Endothelial cell of umbilical vein (primary cell): ENCODE measurements around the gene OMD. TPM values are rescaled to one million over a fixed set of nuclear protein-coding genes. Genes with fewer than 3 reads are reported as not detected.

Source experiments
- BruUV-seq: library from RNA; stranded (reverse); fragments of 400-500 nt; replicated peaks from 2 replicates; lab custom pipeline; 2021; lab: Mats Ljungman, UMichigan
- CTCF ChIA-PET: fragments of 300-600, 350-600 bp; sonication (Branson Sonifier 250); formaldehyde crosslinking; loops from one replicate; lab custom pipeline; 2021; ENCODE audit warnings: antibody characterized with exemption, inconsistent platforms; lab: Charles Lee
- POLR2A ChIA-PET: fragments of 300-600, 350-600 bp; sonication (Branson Sonifier 250); formaldehyde crosslinking; loops from one replicate; lab custom pipeline; 2021; ENCODE audit warnings: antibody characterized with exemption, inconsistent platforms; lab: Charles Lee
- DNase-seq: peaks from one replicate; pipeline ENCODE4 v3.0.0-alpha.2; 2011; ENCODE audit warnings: low read depth, low spot score
- FAIRE-seq: peaks from 2 replicates; lab custom pipeline; 2011; peaks lifted over from hg19 to GRCh38; lab: Jason Lieb, UNC
- H2AFZ ChIP-seq: 2 replicates; pipeline ENCODE4 v1.6.0; 2012; ENCODE audit warnings: low read depth, low read length, control low read depth, inconsistent platforms
- H3K27ac ChIP-seq: 2 replicates; pipeline ENCODE4 v1.5.1; 2011; ENCODE audit warnings: low read depth, mild to moderate bottlenecking, control low read depth, low read length, moderate library complexity; ENCODE audit not compliant: insufficient read depth
- H3K27me3 ChIP-seq, 2 experiments: 2 replicates each; pipeline versions ENCODE4 v1.6.0 to v1.6.1; 2011; ENCODE audit warnings: low read length in 2 of 2, mixed read lengths in 1 of 2; ENCODE audit not compliant: control insufficient read depth in 2 of 2, insufficient read depth in 2 of 2
- H3K36me3 ChIP-seq, 2 experiments: 2 replicates in 1 of 2; 3 replicates in 1 of 2; pipeline ENCODE4 v1.5.1; 2011; ENCODE audit warnings: low read length in 2 of 2, mild to moderate bottlenecking in 1 of 2, moderate library complexity in 1 of 2; ENCODE audit not compliant: control insufficient read depth in 2 of 2, insufficient read depth in 2 of 2; ENCODE audit errors: extremely low read depth in 1 of 2
- H3K4me1 ChIP-seq: 3 replicates; pipeline ENCODE4 v1.5.1; 2011; ENCODE audit warnings: mild to moderate bottlenecking, low read length; ENCODE audit not compliant: control insufficient read depth, insufficient read depth; ENCODE audit errors: extremely low read depth
- H3K4me2 ChIP-seq: 2 replicates; pipeline ENCODE4 v1.6.1; 2011; ENCODE audit warnings: low read length, control low read depth, mixed read lengths; ENCODE audit not compliant: insufficient read depth
- H3K4me3 ChIP-seq, 3 experiments: fragments of 200-600 bp in 1 of 3; sonication (generic), shearing (Covaris generic) in 1 of 3; replicated peaks in 1 of 3; 2 replicates each; pipeline ENCODE4 v1.5.1; 2011 to 2016; ENCODE audit warnings: control low read depth in 3 of 3, low read length in 3 of 3, mild to moderate bottlenecking in 2 of 3, inconsistent platforms in 1 of 3, low read depth in 1 of 3, moderate library complexity in 1 of 3; ENCODE audit not compliant: insufficient read depth in 1 of 3
- H3K79me2 ChIP-seq: 2 replicates; pipeline ENCODE4 v1.6.0; 2012; ENCODE audit warnings: low read length, inconsistent platforms; ENCODE audit not compliant: control insufficient read depth, insufficient read depth
- H3K9ac ChIP-seq: replicated peaks from 2 replicates; pipeline ENCODE3; 2011; ENCODE audit warnings: low read length, control low read depth; ENCODE audit not compliant: insufficient read depth; ENCODE audit errors: extremely low read depth
- H3K9me1 ChIP-seq: replicated peaks from 3 replicates; pipeline ENCODE4 v1.6.0; 2011; ENCODE audit warnings: mild to moderate bottlenecking, low read length; ENCODE audit not compliant: control insufficient read depth, insufficient read depth; ENCODE audit errors: extremely low read depth
- H3K9me3 ChIP-seq: replicated peaks from 2 replicates; pipeline ENCODE4 v1.5.1; 2012; ENCODE audit warnings: low read length, inconsistent platforms; ENCODE audit not compliant: control insufficient read depth, insufficient read depth
- H4K20me1 ChIP-seq: replicated peaks from 2 replicates; pipeline ENCODE3; 2011; ENCODE audit warnings: mild to moderate bottlenecking, low read length; ENCODE audit not compliant: control insufficient read depth, insufficient read depth; ENCODE audit errors: extremely low read depth
- EZH2 ChIP-seq: IDR thresholded peaks from 2 replicates; pipeline ENCODE4 v1.6.1; 2012; ENCODE audit warnings: borderline replicate concordance, low read depth, mild to moderate bottlenecking, moderate library complexity, low read length, inconsistent platforms; ENCODE audit not compliant: severe bottlenecking
- FOS ChIP-seq: IDR thresholded peaks from 2 replicates; pipeline ENCODE4 v1.6.1; 2011; ENCODE audit warnings: mild to moderate bottlenecking, low read length, moderate library complexity, borderline replicate concordance; ENCODE audit not compliant: insufficient read depth
- GATA2 ChIP-seq: IDR thresholded peaks from 2 replicates; pipeline ENCODE4 v1.7.0; 2011; ENCODE audit warnings: low read depth, mild to moderate bottlenecking, moderate library complexity, mixed read lengths, low read length; ENCODE audit not compliant: insufficient read length, insufficient read depth
- JUN ChIP-seq: IDR thresholded peaks from 2 replicates; pipeline ENCODE4 v1.6.1; 2011; ENCODE audit warnings: borderline replicate concordance, low read depth; ENCODE audit not compliant: insufficient read length, insufficient read depth
- MAX ChIP-seq: IDR thresholded peaks from 2 replicates; pipeline ENCODE4 v1.6.1; 2011; ENCODE audit not compliant: insufficient read depth, insufficient read length
- MYC ChIP-seq: IDR thresholded peaks from one replicate; pipeline ENCODE4 v1.6.1; 2011; ENCODE audit warnings: mild to moderate bottlenecking, low read depth, low read length
- POLR2A ChIP-seq: IDR thresholded peaks from 2 replicates; pipeline ENCODE4 v1.6.1; 2012; ENCODE audit warnings: low read depth, mild to moderate bottlenecking, control low read depth, low read length
- POLR2AphosphoS5 ChIP-seq: IDR thresholded peaks from 2 replicates; pipeline ENCODE4 v1.6.1; 2012; ENCODE audit warnings: low read depth, mild to moderate bottlenecking, control low read depth, low read length, moderate library complexity; ENCODE audit not compliant: insufficient read depth
- dilution Hi-C: fragments of 300-500 bp; cut with MboI; formaldehyde crosslinking; loops from one replicate; pipeline ENCODE4 v1.15.0; 2019; ENCODE audit warnings: low sequenced_read_pairs; ENCODE audit not compliant: extremely low pct_ligation_motif_present
- intact Hi-C: fragments of 100-400 bp; cut with micrococcal nuclease; formaldehyde crosslinking; loops from one replicate; pipeline ENCODE4 v1.10.0; 2022
- polyA plus RNA-seq, 4 experiments: library from polyadenylated mRNA; depleted of rRNA in 3 of 4; stranded (reverse) in 3 of 4; unstranded in 1 of 4; fragments of >200 nt; gene quantifications; 2 replicates each; pipeline versions ENCODE4 v1.2.1 to v1.2.3, GENCODE V29; 2011 to 2012; ENCODE audit warnings: missing spikeins in 1 of 4
- total RNA-seq: library from RNA; stranded (reverse); gene quantifications from 2 replicates; pipeline ENCODE4 v1.2.3, GENCODE V29; 2021
- TF ChIP-seq, protein P1 (sequence below), 2 donors: IDR thresholded peaks; 1 replicate in 1 of 2; 2 replicates in 1 of 2; pipeline ENCODE4 v1.5.1; 2011; ENCODE audit warnings: low read length in 2 of 2, mild to moderate bottlenecking in 2 of 2, moderate library complexity in 2 of 2, control low read depth in 1 of 2, inconsistent platforms in 1 of 2, low read depth in 1 of 2; ENCODE audit not compliant: insufficient read depth in 1 of 2; ENCODE audit errors: extremely low read depth in 1 of 2

OMD gene
- total and polyA plus RNA-seq, 2 donors (not counting 3 experiments of a cell fraction or from before 2014, with no cell fraction given) = not detected

DNA sequence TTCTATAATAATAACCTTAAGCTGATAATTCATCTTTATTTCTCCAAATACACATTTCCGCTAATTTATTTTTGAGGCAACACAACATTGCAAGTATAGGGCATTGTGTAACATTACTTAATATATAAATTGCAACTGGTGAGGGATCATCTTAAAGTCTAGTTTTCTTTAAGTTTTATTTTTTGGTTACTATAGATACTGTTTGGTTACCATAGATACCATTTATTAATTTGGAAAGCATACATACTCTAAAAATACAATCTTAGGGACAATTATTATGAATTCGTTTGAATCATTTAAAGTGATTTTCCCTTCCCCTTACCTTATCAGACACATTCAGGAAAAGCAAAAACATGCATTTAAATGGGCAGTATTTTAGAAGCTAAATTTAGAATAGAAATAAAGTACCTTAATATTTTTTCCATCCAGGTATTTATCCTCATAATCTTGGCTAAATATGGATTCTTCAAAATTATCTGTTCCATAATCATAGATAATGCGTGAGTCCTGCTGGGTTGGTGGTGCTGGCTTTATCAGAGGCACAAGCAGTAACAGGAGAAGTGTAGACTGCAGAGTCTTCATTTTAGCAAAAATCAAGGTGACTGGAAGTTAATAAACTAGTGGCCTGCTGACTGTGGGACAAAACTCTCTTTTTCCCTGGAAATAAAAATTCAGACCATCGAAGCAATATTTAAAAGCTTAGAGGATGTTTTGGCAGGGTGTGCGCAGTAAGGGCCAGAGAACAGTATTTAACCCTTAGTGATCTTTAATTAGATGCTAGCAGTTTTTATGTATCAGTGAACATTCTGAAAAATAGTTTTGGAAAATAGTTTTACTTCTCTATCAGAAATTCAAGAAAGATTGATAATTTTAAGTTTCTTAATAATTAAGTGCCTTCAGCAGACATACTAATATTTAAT is 21.2 kb downstream of the OMD start:
- FAIRE-seq (no peak), DNase-seq (no peak)
- POLR2A ChIA-PET = no interaction called here
- Histone ChIP-seq H3K9ac (no peak overlapping the region), H3K79me2 (no peaks in the 10 kb centered on the region), H3K4me2 (no peak overlapping the region), H3K9me1 (no peaks in the 10 kb centered on the region), H3K36me3 (no peaks in the 10 kb centered on the region), H3K4me1 (no peaks in the 10 kb centered on the region), H3K9me3 (no peaks in the 10 kb centered on the region), H3K27ac (no peak overlapping the region), H4K20me1 (no peaks in the 10 kb centered on the region), H3K27me3 (no peaks in the 10 kb centered on the region), H3K4me3 (no peak overlapping the region), H2AFZ (no peak overlapping the region)
- CTCF ChIA-PET = no interaction called here
- intact Hi-C loops = no loop called here
- BruUV-seq = no TSS peak
- no peak for TF ChIP-seq FOS
- TF ChIP-seq GATA2 = no peak
- TF ChIP-seq MYC = no peak
- no peak for TF ChIP-seq JUN
- no peak for TF ChIP-seq POLR2A
- TF ChIP-seq MAX = no peak
- TF ChIP-seq, protein P1, sequence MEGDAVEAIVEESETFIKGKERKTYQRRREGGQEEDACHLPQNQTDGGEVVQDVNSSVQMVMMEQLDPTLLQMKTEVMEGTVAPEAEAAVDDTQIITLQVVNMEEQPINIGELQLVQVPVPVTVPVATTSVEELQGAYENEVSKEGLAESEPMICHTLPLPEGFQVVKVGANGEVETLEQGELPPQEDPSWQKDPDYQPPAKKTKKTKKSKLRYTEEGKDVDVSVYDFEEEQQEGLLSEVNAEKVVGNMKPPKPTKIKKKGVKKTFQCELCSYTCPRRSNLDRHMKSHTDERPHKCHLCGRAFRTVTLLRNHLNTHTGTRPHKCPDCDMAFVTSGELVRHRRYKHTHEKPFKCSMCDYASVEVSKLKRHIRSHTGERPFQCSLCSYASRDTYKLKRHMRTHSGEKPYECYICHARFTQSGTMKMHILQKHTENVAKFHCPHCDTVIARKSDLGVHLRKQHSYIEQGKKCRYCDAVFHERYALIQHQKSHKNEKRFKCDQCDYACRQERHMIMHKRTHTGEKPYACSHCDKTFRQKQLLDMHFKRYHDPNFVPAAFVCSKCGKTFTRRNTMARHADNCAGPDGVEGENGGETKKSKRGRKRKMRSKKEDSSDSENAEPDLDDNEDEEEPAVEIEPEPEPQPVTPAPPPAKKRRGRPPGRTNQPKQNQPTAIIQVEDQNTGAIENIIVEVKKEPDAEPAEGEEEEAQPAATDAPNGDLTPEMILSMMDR (IDR thresholded peaks at IDR 0.05; ENCODE audit: extremely low read depth in 1 of 2, insufficient read depth in 1 of 2, low read depth in 1 of 2, low read length in 2 of 2) = no peak
- TF ChIP-seq POLR2AphosphoS5 = no peak
- TF ChIP-seq EZH2 = no peak
- dilution Hi-C loops = no loop called here
